ENCODE measurements around the gene PDILT.

Gene PDILT

GRCh38 chr16:20364051-20364450 lies 40.5 kb downstream of the PDILT start:
- DNase-seq (ENCODE audit: low read depth, low spot score), result no peak

- no peak for DNase-seq (ENCODE audit: low read depth, low spot score)
These were observed 41.3 kb downstream of the PDILT start for GRCh38 chr16:20363191-20363590.

GRCh38 chr16:20359997-20360396 lies 44.5 kb downstream of the PDILT start:
- no peak for DNase-seq (ENCODE audit: low read depth, low spot score)

- no peak for DNase-seq (ENCODE audit: low read depth, low spot score)
These were observed 49.3 kb downstream of the PDILT start for GRCh38 chr16:20355114-20355782.

- DNase-seq (ENCODE audit: low read depth, low spot score), result no peak
These were observed 51.2 kb downstream of the PDILT start for GRCh38 chr16:20353379-20353778.

GRCh38 chr16:20352615-20353014 lies 51.9 kb downstream of the PDILT start, which contains the start of gene UMOD:
Gene UMOD (minus strand): TSS chr16:20352715. CDS start chr16:20350737, 1,978 bp downstream.
- no peak for DNase-seq (ENCODE audit: low read depth, low spot score)

- DNase-seq (ENCODE audit: low read depth, low spot score), result no peak
These were observed 54.9 kb downstream of the PDILT start for GRCh38 chr16:20349615-20350014.

GRCh38 chr16:20348365-20349185 lies 56.0 kb downstream of the PDILT start:
- DNase-seq (ENCODE audit: low read depth, low spot score), result no peak

GRCh38 chr16:20347666-20348364 lies 56.7 kb downstream of the PDILT start:
- no peak for DNase-seq (ENCODE audit: low read depth, low spot score)

- no peak for DNase-seq (ENCODE audit: low read depth, low spot score)
These were observed 59.9 kb downstream of the PDILT start for GRCh38 chr16:20344611-20345010.

- no peak for DNase-seq (ENCODE audit: low read depth, low spot score)
These were observed 64.8 kb downstream of the PDILT start for GRCh38 chr16:20339744-20340143.

- no peak for DNase-seq (ENCODE audit: low read depth, low spot score)
These were observed 67.6 kb downstream of the PDILT start for GRCh38 chr16:20336955-20337354.

GRCh38 chr16:20334396-20334795 lies 70.1 kb downstream of the PDILT start:
- no peak for DNase-seq (ENCODE audit: low read depth, low spot score)

GRCh38 chr16:20333120-20333519 lies 71.4 kb downstream of the PDILT start:
- DNase-seq (ENCODE audit: low read depth, low spot score), result no peak

- DNase-seq (ENCODE audit: low read depth, low spot score), result no peak
These were observed 72.1 kb downstream of the PDILT start for GRCh38 chr16:20332411-20332810.

- DNase-seq (ENCODE audit: low read depth, low spot score), result no peak
These were observed 72.9 kb downstream of the PDILT start for GRCh38 chr16:20331635-20332034.

- no peak for DNase-seq (ENCODE audit: low read depth, low spot score)
These were observed 75.0 kb downstream of the PDILT start for GRCh38 chr16:20329392-20330138.

GRCh38 chr16:20327444-20328041 lies 77.0 kb downstream of the PDILT start, which contains the start of gene GP2:
Gene GP2 (minus strand): TSS chr16:20327513. CDS start chr16:20326431, 1,082 bp downstream.
- DNase-seq (ENCODE audit: low read depth, low spot score), result no peak

GRCh38 chr16:20326321-20326720 lies 78.2 kb downstream of the PDILT start:
- no peak for DNase-seq (ENCODE audit: low read depth, low spot score)

GRCh38 chr16:20325005-20325404 lies 79.5 kb downstream of the PDILT start:
- no peak for DNase-seq (ENCODE audit: low read depth, low spot score)

- no peak for DNase-seq (ENCODE audit: low read depth, low spot score)
These were observed 80.9 kb downstream of the PDILT start for GRCh38 chr16:20323591-20324117.

All from astrocyte of the hippocampus (primary cell).